HG02588 (cell line): ENCODE results near the gene SLAIN1.
"Not testable (repeated sequence)": the region's sequence is repeated elsewhere in the genome, so short reads cannot be mapped to it uniquely, and the experiment has no call there.

Source experiments
- ATAC-seq: cut with Tn5 transposase; IDR thresholded peaks from one replicate; pipeline ENCODE4 v1.9.1; 2021; ENCODE audit warnings: mild to moderate bottlenecking, moderate library complexity; ENCODE audit not compliant: unreplicated experiment

SLAIN1 gene

DNA sequence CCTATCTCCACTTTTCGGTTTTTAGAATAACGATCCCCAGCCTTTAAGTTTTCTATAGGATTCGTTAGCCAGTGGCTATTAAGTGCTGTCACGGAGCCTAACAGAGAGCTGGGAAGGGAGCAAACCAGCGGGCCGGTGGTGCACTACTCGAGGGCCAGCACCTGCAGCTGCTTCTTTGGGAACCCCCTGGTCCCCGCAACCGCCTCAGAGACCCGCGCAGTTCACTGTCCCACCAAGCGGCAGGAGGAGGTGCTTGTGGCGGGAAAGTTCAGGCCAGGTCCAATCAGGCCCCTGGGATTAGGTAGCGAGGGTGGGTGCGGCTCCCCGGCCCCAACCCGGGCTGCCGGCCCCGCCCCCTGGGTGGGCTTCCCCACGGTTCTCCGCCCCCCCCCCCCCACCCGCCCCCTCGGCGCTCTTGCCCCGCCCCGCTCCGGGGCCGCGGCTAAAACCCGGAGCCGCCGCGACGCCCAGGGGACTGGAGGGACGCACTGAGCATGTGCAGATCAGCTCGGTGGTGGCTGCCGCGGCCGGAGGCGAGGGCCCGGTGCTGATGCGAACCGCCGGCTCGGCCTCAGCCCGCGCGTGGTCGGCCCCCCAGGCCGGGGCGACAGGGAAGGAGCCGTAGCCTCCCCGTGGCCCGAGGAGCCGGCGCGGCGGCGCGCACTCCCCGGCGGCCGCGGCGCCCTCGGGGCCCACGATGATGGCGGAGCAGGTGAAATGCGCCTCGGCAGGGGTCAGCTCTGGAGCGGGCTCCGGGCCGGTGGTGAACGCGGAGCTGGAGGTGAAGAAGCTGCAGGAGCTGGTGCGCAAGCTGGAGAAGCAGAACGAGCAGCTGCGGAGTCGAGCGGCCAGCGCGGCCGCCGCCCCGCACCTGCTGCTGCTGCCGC, at the start of gene SLAIN1:
Gene SLAIN1 (plus strand): TSS at position 471 of the 887 bp plus-strand sequence. CDS start 227 bp downstream, at position 698.
- peak; percentile 78 for ATAC-seq

GRCh38 chr13:77650409-77650808, 47.1 kb upstream of the SLAIN1 start:
- ATAC-seq = no peak

DNA sequence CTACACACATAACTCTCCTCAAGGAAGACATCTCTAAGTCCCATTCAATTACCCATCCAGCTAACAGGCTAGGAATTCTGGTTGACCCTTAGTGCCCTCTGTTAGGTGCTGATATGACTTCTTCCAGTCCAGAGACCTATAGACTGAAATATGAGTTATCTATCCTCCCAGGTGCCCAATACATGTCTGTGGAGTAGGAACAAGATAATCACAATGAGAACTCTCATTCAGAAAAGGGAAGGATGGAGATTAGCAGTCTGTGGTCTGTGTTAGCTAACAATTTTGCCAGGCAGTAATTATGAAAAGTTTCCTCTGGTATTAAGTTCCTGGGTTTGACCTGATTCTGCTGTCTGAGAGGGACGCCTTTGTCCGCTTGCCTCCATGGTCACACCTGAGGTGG, 44.2 kb upstream of the SLAIN1 start:
- ATAC-seq = no peak

DNA sequence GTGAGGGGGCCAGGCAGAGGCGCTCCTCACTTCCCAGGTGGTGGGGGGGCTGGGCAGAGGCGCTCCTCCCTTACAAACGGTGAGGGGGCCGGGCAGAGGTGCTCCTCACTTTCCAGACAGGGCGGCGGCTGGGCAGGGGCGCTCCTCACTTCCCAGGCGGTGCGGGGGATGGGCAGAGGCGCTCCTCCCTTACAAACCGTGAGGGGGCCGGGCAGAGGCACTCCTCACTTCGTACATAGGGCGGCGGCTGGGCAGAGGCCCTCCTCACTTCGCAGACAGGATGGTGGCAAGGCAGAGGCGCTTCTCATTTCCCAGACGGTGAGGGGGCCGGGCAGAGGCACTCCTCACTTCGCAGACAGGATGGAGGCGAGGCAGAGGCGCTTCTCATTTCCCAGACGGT, 37.5 kb upstream of the SLAIN1 start:
- ATAC-seq = not testable (repeated sequence)

DNA sequence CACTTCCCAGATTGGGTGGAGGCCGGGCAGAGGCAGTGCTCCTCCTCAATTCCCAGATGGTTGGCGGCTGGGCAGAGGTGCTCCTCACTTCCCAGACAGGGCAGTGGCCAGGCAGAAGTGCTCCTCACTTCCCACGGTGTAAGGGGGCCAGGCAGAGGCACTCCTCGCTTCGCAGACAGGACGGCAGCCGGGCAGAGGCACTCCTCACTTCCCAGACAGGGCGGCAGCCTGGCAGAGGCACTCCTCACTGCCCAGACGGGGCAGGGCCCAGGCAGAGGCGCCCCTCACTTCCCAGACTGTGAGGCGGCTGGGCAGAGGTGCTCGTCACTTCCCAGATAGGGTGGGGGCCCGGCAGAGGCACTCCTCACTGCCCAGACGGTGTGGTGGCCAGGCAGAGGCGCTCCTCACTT, 36.6 kb upstream of the SLAIN1 start:
- ATAC-seq = no peak

DNA sequence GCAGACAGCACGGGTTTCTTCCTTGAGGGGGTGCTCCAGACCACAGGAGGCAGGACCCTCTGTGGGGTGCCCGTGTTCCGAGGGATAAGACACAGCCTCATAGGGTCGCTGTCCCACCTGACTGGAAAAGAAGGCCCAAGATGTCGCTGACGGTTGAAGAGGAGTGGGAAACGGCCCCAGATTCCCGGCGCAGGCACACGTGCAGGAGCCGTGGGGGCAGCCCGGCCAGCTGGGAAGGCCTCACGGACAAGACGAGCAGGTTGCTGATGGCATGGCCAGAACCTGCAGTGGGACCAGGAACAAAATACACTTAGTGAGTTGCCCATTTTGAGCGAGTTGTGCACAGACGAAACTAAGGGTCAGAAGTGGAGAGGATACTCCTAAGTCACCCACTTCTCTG, 35.2 kb upstream of the SLAIN1 start:
- not testable (repeated sequence) for ATAC-seq

DNA sequence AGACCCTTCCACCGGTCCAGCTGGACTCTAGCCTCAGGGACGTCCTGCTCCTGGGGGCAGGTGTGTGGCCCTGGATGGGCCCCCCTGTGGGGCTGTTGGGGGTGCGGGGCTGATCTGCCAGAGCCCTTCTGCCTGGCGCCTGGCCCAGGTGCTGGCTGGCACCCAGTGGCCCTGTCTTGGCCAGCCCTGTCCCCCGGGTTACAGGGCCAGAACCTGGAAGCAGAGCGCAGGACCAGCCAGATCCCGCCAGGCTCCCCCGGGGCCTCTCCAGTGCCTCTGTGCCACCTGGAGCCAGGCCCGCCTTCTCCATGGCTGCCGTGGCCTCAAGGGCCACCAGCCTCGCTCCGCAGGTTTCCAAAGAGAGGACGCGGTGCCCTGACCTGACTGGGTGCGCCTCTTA, 34.7 kb upstream of the SLAIN1 start:
- not testable (repeated sequence) for ATAC-seq

DNA sequence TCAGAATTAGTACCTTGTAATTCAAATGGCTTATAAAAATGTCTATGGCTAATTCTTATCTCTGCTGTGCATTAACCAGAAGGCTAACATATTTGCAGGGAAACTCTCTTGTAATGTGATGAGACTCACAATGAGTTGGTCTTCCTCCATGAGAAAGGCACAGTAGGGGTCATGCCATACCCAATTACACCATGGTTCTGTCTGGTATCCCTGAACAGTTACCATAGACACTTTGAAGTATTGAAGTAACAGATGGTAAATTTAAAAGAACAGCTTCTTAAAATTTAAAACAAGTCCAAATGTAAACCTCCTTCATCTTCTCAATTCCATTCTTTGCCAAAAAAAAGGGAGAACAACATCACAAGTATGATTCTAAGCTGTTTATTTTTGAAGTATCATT, 22.6 kb upstream of the SLAIN1 start:
- ATAC-seq = no peak

DNA sequence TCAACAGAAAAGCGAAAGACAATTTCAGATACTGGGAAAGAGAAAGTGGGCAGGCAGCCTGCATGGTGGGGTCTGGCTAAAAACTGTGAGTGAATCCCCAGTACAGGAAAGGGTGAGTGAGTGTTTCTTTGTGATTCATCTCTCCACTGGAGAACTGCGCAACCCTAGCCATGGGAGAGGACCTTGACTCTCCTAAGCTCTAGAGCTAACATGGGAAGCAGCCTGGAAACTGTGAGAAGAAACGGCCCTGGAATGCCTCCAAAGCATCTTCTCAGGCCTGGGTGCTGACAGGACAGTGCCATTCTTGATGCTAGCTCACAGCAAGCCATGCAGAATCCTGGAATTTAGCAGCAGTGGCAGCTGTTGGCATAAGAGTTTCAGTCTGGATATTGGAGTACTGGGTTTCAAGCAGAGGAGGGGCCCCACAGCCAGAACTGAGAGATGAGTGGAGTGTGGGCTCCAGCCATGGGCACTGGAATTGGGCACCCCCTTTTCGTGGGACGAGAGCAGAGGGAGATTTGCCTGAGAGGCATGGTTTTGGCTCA, 18.7 kb upstream of the SLAIN1 start:
- no peak for ATAC-seq

GRCh38 chr13:77687799-77688198, 9.7 kb upstream of the SLAIN1 start:
- no peak for ATAC-seq

GRCh38 chr13:77691871-77692270, 5.6 kb upstream of the SLAIN1 start:
- ATAC-seq = no peak

DNA sequence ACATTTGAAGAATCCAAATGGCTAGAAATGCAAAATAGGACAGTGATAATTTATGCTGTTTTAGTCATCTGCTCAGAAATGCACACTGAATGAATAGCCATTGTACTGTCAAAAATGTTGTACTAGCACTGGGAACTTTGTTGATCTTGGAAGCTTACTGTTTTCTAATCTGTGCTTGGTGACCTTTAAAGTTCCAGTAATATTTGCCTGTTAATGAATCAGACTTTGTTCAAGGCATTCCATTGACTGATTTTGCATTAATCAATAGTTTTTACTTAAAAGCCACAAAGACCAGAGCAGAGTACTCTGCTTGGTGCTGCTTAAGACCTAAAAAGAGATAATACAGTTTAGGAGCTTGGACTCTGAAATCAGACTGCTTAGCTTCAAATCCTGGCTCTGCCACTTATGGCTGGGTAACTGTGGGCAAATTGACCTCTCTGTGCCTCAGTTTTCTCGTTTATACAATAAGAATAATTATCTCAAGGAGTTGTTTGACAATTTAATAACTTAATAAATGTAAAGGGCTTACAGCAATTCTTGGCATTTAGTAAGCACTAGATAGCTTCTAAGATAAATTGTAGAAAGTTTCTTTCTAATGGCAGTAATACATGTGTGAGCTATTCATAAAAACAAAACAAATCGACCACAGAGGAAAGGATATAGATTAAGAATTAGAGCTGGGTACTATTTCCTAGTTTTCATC, 4.6 kb upstream of the SLAIN1 start:
- no peak for ATAC-seq

- ATAC-seq = no peak
Observed at GRCh38 chr13:77693449-77693940, 4.0 kb upstream of the SLAIN1 start.

DNA sequence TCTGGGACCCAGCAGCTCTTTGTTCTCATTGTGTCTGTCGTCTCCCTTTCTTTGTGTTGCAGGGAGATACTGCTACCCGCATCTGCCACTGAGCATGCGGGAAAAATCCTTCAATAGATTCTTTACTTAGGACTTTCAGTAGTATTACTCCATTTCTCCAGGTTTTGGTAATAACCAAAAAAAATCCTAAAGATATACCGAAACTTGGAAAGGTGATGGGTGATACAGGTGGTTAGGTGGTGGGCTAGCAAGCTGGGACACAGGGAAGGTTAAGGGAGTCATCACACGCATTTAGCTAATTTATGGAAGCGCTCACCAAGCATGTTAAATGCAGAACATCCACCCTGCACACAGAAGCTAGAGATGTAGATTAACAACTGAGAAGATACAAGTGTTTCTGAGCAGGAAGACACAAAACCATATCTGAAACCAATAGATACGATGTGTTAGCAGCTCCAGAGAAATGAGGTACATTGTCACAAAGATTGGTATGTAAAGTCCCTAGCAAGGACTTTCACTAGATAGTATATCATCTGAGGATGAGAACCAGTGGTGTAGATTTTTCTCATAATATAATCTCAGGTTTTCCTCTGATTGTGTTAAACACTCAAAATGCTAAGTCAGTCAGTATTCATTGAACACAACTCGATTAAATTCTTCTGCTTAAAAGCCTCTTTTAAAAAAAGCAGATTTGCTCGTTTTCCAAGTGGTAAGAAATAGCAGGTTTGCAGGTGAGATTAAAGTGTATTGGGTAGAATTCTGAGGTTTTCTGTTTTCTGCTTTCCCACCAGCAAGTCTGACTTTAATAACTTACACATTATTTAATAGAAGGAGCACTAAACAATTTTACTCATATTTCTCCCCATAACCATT, 1.2 kb upstream of the SLAIN1 start:
- no peak for ATAC-seq

DNA sequence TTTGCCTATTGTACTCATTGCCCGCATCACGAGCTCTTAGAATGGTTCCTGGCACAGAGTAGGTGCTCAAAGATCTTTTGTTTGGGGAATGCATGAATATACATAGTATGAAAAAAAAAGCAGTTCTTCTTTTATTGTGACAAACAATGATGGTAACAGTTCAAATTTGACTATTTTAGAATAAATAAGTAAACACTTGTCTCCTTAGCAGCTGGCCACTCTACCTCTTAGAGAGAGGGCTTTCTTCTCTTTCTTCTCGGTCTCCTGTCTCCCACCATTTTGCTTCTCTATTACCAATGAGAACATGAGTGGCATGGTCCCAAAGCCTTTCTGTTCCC, 639 bp upstream of the SLAIN1 start:
- ATAC-seq = peak; percentile 7

GRCh38 chr13:77698201-77699058, 943 bp downstream of the SLAIN1 start:
- ATAC-seq = peak; percentile 29

GRCh38 chr13:77699059-77699680, 1.7 kb downstream of the SLAIN1 start:
- no peak for ATAC-seq

GRCh38 chr13:77701305-77701704, 3.8 kb downstream of the SLAIN1 start:
- ATAC-seq = no peak

DNA sequence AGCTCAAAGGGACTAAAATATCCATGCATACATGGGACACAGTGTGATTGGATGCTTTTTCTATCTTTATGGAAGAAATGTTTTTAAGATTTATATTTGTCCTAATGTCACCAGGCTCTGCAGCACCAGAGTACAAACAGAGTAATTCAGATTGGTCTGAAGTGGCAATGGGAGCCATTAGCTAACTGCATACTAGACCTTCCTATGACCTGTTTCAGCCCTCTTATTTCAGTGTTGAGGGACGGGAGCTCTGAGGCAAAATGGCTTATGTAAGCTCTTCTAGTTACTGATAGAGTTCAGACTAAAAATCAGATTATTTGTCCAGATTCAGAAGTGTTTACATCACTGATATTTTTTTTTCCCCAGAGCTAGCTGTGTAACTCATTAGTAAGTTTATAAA, 4.9 kb downstream of the SLAIN1 start:
- no peak for ATAC-seq
